Measurements from ENCODE around the gene MB.

MB gene

DNA sequence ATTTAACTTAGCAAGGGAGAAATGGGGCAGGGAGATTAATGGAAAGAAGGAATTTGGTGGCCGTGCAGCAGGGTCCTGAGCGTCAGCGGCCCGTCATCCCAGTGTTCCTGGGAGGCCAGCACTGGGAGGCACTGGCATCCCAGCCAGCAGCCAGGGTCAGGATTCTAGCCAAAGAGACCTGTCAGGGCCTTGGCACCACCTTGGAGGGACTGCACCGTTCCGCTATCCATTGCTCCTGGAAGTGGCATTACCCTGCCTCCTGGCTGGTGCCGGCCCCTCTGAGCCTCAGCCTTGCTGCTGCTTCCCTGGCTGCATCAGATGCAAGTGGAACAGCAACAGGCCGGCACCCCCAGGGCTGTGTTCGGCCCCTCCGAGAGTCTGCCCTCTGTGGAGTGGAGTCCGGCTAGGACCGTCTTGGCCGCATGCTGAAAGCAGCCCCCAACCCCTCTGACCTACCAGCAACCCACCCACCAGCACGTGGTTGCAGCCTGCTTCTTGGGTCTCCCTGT lies 46.4 kb downstream of the MB start:
- no peak for DNase-seq

DNA sequence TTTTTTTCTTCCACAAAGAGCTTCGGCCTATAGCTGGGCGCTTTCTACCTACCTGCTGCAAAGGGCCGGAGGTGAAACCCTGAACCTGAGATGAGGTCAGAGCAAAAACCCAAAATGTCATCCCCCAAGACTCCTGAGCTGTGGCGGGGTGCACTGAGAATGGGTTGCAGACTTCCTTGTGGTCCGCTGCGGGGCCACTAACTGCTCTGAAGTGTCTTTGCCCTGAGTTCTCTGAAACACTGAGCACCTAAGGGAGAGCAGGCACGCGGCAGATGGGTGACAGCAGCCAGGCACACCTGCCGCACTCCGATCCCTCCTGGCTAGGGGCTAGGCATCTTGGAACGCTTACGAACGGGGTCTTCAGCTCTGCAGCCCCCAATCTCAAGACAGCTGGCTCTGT lies 47.2 kb downstream of the MB start:
- DNase-seq: no peak

DNA sequence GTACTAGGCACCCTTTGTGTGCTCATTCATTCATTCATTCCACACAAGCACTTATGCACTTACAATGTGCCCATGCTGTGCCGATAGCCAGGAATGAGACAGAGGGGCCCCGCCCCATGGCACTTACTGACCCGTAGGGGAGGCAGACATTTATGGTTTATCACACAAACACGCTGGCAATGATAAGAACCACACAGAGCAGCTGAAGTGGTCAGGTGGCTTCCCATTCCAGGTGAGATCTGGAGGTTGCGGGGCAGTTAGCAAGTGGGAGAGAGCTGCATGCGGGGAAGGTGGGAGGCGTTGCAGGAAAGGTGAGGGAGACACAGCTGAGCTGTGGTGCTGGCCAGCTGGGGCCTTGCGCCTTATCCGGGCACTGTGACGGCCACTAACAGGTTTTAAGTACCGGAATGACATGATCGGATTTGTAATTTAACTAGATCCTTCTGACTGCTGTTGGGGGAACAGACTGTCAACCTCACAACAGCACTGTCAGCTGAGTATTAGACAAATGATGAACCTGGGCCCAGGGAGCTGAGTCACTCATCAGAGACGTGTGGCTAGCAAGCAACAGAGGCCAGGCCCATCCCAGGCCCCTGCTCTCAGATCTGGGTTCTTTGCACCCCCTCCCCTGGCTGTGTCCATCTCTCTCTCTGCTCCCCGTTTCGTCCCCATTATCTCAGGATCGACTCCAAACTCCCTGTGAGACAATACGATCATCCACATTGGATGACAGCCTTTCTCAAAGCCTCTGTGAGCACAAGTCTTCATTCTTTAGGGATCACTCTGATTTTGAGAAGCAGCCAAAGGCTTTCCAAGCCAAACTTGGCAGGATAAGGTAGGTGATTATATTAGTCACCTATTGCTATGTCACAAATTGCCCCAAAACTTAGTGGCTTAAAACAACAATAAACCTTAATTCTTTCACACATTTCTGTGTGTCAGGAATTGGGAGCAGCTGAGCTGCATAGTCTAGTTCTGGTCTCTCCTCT lies 48.1 kb downstream of the MB start:
- DNase-seq: no peak

DNA sequence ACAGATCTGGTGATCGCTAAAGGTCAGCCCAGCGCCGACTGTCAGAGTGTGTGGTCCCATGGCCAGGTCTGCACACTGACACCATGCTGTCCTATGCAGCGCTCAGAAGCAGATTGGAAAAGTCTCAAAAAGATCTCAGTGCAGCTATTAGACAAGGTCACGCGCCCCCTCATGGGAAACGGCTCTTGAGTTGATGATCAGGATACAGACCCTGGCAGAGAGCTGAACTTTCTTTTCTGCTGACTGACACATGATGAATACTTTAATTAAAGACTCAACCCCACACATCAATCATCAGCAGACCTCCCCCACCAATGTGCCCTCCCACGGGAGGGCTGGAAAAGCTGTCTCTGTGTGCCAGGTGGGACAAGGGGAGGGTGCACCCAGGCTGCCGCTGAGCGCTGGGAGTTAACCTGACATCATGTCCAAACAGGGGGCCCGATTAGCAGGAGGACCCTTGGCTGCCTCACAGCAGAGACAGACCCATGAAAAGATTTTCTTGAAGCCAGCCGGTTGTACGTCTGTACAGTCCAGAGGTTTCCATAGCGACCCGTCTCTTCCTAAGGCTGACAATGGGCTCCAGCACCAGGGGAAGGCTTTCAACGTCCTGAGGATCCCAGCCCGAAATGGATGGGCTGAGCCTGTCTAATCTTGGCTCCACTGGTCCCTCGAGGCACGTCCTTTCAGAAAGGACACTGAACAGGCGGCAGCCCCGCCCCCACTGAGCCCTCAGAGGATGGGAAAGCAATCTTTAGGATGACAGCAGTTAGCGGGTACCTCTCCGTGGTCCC lies 49.6 kb downstream of the MB start:
- no peak for DNase-seq

DNA sequence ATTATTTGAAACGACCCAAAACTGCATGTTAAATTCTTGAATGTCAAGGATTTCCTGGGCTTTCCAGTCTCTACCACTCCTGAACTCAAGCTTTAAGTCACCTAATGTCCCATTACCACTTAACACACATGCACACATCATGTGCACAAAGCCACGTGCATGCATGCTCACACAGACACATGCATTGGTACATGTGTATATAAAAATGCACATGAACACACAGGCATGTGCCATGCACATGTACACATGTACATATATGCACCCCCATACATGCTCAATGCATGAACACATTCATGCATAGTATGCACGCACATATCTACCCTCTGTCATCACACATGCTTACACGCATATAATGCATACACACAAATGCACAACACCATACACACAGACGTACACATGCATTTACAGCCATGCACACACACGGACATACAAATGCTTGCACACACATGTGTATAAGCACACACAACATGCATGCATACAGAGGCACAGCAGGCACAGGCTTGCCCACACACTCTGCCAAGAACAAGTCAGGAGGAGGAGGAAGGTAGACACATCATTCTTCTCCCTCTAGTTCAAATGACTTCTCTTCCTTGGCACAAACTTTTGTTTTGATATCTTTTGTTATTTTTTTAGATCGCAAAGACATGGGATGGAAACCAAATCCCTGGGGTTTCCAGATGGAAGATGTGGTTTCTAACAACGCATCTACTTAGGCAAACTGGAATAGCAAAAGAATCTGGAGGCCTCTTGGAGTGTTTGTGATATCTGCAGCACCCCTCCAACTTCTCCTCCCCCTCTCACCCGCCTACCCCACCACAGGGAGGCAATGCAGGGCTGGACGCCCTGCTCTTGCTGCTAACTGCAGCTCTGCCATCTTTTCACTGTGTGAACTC lies 51.9 kb downstream of the MB start:
- no peak for DNase-seq

DNA sequence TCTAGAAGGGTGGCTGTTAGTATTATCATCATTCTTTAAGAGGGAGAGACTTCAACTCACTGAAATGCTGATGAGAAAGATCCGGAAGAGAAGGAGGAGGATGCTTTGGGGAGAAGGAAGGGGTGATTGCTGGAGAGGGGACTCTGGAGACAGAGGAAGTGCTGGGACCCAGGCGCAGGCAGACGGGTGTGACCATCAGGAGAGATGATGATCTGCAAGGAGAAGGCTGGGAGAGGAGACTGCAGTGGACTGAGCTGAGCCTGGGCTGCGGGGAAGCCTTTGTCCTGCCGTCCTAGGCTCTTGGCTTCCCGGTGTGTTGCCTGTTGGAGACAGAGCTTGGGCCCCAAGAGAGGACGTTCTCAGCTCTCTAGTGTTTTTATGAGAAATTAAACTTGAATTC lies 53.9 kb downstream of the MB start:
- no peak for DNase-seq

DNA sequence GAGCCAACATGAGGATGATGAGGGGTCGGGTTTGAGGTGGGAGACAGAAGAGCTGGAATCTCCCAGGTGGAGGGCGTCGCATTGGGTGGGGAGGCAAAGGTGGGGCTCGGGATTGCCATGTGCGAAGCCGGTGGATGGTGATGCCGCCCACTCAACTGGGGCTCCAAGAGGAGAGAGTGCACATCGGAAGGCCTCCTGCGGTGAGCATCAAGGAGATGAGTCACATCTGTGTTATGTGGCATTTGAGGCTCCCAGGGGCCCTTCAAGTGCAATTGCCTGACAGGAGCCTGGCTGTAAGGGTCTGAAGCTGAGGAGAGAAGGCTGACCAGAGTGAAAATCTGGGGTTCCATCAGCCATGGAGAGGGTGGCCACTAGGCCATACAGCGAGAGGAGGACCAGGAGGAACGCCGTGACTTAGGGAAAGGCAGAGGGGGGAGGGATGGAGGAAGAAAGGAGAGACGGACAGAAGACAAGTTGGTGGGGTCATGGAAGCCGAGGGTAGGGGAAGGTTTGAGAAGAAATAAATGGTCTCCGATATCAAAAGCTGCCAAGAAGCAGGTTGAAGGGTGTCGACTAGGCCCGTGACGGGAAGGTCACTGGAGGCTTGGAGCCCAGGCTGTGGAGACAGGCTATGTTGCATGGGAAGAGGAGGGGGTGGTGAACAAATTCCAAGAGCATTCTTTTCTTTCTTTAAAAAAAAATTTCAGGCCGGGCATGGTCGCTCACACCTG lies 55.2 kb downstream of the MB start:
- no peak for DNase-seq

DNA sequence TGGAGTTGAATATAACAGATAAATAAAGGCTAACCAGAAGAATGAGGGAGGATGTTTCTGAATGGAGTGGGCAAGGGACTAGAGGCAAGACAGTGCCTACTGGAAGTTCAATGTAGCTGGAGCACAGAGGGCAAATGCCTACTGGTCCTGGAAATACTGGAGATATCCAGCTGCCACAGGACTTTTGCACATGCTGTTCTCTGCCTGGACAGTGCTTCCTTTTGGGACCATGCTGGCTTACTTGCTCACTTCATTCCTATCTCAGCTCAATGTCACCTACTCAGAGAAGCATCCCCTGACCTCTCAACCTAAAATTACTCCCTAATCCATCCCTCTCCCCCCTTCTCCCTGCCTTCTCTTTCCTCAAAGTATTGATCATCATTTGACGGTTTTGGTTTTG lies 56.3 kb downstream of the MB start:
- no peak for DNase-seq

DNA sequence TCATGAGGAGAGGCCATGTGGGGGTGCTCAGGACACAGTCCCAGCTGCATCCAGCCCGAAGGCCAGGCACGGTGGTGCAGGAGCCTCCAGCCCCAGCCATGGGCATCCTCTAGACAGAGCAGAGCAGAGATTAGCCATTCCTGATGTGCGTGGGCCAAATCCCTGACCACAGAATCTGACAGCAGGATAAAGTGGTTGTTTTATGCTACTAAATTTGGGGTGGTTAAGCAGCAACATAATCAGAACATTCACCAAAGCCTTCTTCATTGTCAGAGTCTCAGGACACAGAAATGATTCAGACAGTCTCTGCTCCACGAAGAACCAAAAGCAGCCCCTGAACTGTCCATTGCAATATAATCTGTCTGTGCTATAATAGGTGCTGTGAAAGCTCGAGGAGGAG lies 56.8 kb downstream of the MB start:
- no peak for DNase-seq

DNA sequence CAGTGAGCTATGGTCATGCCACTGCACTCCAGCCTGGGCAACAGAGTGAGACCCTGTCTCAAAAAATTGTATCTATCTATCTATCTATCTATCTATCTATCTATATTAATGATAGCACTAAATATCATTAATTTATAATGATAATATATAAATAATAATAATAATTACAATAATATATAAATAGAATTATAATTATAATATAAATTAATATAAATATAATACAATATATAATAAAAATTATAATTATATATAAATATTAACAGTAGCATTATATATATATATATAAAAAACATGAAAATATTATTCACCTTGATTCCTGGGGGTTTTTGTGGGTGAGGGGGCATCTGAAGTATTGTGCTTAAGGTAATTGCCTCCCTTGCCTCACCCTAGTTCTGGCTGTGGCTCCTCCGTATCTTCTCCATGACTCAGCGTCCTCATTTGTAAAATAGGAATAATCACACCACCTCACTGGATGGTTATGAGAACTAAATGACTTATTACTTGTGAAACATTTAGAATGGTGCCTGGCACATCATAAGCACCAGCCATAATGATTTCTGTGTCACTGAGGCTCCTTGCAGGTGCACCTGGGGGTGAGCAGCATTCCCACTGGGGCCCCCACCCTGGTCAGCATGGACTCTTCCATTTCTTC lies 57.6 kb downstream of the MB start:
- DNase-seq: no peak

DNA sequence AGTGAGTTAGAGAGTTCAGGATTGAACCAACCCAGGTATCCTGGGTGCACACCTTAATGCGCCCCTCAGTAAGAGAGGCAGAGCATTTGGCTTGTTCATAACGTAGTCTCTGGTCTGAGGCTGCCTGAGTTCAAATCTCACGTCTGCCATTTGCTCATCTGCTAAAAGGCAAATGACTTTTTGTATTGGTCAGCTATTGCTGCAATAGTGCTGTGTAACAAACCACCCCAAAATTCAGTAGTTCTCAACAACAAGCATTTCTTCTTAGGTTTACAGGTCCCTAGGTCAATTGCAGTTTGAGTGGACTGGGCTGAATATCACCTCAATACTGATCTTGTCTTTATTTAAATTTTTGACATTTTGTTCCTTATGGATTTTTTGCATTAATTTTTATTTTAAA lies 58.4 kb downstream of the MB start:
- no peak for DNase-seq

DNA sequence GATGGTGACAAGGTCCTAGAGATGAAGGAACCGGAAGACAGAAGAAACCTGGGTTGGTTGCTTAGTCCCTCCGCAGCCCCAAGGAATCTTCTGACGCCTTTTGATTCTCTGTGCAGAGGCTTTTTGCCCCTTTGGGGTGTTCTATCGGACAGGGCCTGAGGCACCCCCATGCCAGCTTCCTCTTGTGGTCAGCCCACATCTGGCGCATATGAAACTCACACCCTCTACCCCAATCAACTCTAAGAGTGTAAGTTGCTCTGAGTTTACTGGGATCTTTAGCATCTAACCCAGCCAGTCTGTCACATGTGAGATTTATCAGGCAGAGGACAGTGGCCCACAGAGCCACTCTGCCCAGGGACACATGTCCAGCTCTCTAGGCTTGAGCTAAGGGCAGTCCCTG lies 59.1 kb downstream of the MB start:
- no peak for DNase-seq
